PC-3 (cell line): ENCODE data around the gene RB1. TPM values are rescaled to one million over a fixed set of nuclear protein-coding genes. Genes with fewer than 3 reads are reported as not detected.

ENCODE experiments used
- ATAC-seq: fragments of 200-7000 bp; cut with Tn5 transposase; 2 replicates; pipeline ENCODE4 v1.9.1; 2020; ENCODE audit warnings: mild to moderate bottlenecking, moderate library complexity
- BruUV-seq: library from RNA; stranded (reverse); fragments of 400-500 nt; replicated peaks from 2 replicates; lab custom pipeline; 2021; lab: Mats Ljungman, UMichigan
- CTCF ChIA-PET: fragments of 300-600 bp; sonication (Branson Sonifier 250); formaldehyde crosslinking; loops from one replicate; lab custom pipeline; 2022; ENCODE audit warnings: antibody characterized with exemption; lab: Charles Lee
- POLR2A ChIA-PET: fragments of 300-600 bp; sonication (Branson Sonifier 250); formaldehyde crosslinking; loops from one replicate; lab custom pipeline; 2022; ENCODE audit warnings: antibody characterized with exemption; ENCODE audit not compliant: unreplicated experiment; lab: Charles Lee
- DNase-seq: peaks from one replicate; pipeline ENCODE4 v3.0.0-alpha.2; 2015
- H2AFZ ChIP-seq: fragments of 300-600 bp; sonication (generic); 2 replicates; pipeline ENCODE4 v1.6.0; 2016; ENCODE audit warnings: antibody characterized with exemption, low read length
- H3F3A ChIP-seq: fragments of 300-600 bp; sonication (generic); one replicate; pipeline ENCODE4 v1.6.0; 2017; ENCODE audit warnings: antibody characterized with exemption, low read length, control low read depth, mild to moderate bottlenecking; ENCODE audit not compliant: unreplicated experiment
- H3K27ac ChIP-seq: fragments of 300-600 bp; sonication (generic); 2 replicates; pipeline ENCODE4 v1.5.1; 2016; ENCODE audit warnings: mild to moderate bottlenecking, low read length
- H3K27me3 ChIP-seq: fragments of 300-600 bp; sonication (generic); 2 replicates; pipeline ENCODE4 v1.6.1; 2016; ENCODE audit warnings: low read length, mixed read lengths
- H3K36me3 ChIP-seq: fragments of 300-600 bp; sonication (generic); 2 replicates; pipeline ENCODE4 v1.6.1; 2016; ENCODE audit warnings: low read depth, mixed run types, low read length, mixed read lengths
- H3K4me1 ChIP-seq: fragments of 300-600 bp; sonication (generic); 2 replicates; pipeline ENCODE4 v1.5.1; 2016; ENCODE audit warnings: low read length; ENCODE audit not compliant: insufficient read depth
- H3K4me2 ChIP-seq: fragments of 300-600 bp; sonication (generic); 2 replicates; pipeline ENCODE4 v1.6.0; 2016; ENCODE audit warnings: low read length
- H3K4me3 ChIP-seq: fragments of 300-600 bp; sonication (generic); 2 replicates; pipeline ENCODE4 v1.5.1; 2016; ENCODE audit warnings: mild to moderate bottlenecking, low read length, mixed read lengths
- H3K79me2 ChIP-seq: fragments of 300-600 bp; sonication (generic); 2 replicates; pipeline ENCODE4 v1.6.1; 2017; ENCODE audit warnings: low read length, mixed read lengths
- H3K9ac ChIP-seq: fragments of 300-600 bp; sonication (generic); 2 replicates; pipeline ENCODE4 v1.6.0; 2016; ENCODE audit warnings: mild to moderate bottlenecking, low read length
- H3K9me2 ChIP-seq: fragments of 300-600 bp; sonication (generic); replicated peaks from 2 replicates; pipeline ENCODE4 v1.6.1; 2016; ENCODE audit warnings: mixed run types, low read length, mixed read lengths
- H3K9me3 ChIP-seq: fragments of 300-600 bp; sonication (generic); 2 replicates; pipeline ENCODE4 v1.6.1; 2016; ENCODE audit warnings: low read length, mixed read lengths
- H4K20me1 ChIP-seq: fragments of 300-600 bp; sonication (generic); 2 replicates; pipeline ENCODE4 v1.6.1; 2016; ENCODE audit warnings: low read length, mixed read lengths
- CTCF ChIP-seq: fragments of 300-600 bp; sonication (generic); conservative IDR thresholded peaks from 2 replicates; pipeline ENCODE4 v1.5.1; 2017; ENCODE audit warnings: antibody characterized with exemption, low read depth, mild to moderate bottlenecking, low read length
- EZH2 ChIP-seq: fragments of 300-600 bp; sonication (generic); IDR thresholded peaks from one replicate; pipeline ENCODE4 v1.6.1; 2017; ENCODE audit warnings: antibody characterized with exemption, mild to moderate bottlenecking, low read length; ENCODE audit not compliant: unreplicated experiment
- EZH2phosphoT487 ChIP-seq: fragments of 300-600 bp; sonication (generic); IDR thresholded peaks from 2 replicates; pipeline ENCODE4 v1.6.1; 2018; ENCODE audit warnings: mild to moderate bottlenecking, antibody characterized with exemption, low read length, borderline replicate concordance
- intact Hi-C: fragments of 100-400 bp; cut with micrococcal nuclease; formaldehyde crosslinking; loops from 2 replicates; pipeline ENCODE4 v1.9.0; 2023
- total RNA-seq: library from RNA; depleted of rRNA; stranded (reverse); fragments of >200 nt; gene quantifications from 2 replicates; pipeline ENCODE4 v1.2.3, GENCODE V29; 2014

RB1 gene
- total RNA-seq, 1 experiment from 2014 or later: 14.3 TPM

DNA sequence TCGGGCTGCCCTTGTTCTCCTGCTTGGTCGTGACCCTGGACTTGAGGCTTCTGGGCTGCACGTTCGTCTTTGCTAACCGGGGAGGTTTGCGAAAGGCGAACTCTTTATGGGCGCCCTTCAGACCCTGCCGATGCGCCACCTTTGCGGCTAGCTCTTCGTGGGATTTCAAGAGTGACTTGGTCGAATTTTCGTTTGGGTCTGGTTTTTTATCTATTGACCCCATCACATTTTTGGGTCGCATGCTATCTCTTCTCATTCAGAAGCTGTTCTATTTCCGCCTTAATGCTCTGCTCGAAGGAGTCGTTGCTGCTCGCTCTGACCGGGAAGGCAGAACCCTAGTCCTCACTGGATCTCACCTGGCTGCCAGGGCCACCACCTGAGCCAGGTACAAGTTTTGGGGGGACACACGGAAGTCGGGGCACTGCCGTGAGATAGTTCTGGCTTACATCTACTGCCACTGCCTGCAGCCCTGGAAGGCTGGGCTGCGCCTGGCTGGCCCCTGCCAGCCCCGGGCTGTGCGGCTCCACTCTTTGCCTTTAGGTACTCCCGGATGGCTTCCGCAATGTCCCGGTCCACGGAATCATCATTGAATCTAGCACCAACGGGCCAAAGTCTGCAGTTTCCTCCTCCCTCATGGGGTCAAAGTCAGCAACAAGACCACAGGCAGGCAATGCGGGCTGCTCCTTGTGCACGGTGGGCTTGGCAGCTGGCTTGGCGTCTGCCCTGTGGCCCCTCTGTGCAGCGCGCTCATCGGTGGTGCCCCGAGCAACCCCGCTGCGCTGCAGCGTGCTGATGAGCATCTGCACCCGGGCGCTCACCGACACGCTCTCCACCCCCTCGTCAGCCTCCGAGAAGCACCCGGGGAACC, 16.2 kb downstream of the RB1 start:
- Histone ChIP-seq H4K20me1 (no peaks in the 10 kb centered on the region), H3K9ac (no peak overlapping the region), H3K4me3 (no peak overlapping the region), H3F3A (no peaks in the 10 kb centered on the region), H3K79me2 (no peaks in the 10 kb centered on the region), H3K4me2 (no peak overlapping the region), H3K27ac (no peak overlapping the region), H3K9me2 (no peaks in the 10 kb centered on the region), H3K27me3 (no peaks in the 10 kb centered on the region), H3K36me3 (no peaks in the 10 kb centered on the region; the same call in 1 of the 2 replicates), H2AFZ (no peak overlapping the region), H3K4me1 (no peaks in the 10 kb centered on the region), H3K9me3 (no peaks in the 10 kb centered on the region; the same call in 1 of the 2 replicates)
- no peak for DNase-seq
- BruUV-seq: no TSS peak
- ChIA-PET CTCF (interaction anchor here (0.6 kb wide), 1 partner anchor 260 kb away, joined by 3 read pairs; no protein-coding TSS in a partner anchor), POLR2A (no interaction called here)
- TF ChIP-seq EZH2: no peak
- TF ChIP-seq CTCF: no peak
- no peak for TF ChIP-seq EZH2phosphoT487
- intact Hi-C loops: no loop called here
- ATAC-seq: no peak

DNA sequence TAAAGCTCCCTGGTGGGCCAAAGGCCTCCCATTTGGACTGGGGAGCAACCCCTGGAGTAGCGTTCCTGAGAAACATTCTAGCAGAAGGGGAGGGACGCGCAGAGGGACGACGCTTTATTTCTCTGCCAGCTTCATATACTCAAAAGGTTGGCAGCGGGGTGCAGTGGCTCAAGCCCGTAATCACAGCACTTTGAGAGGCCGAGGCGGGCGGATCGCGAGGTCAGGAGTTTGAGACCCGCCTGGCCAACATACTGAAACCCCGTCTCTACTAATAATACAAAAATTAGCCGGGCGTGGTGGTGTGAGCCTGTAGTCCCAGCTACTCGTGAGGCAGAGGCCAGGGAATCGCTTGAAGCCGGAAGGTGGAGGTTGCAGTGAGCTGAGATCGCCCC, 16.8 kb downstream of the RB1 start:
- Histone ChIP-seq H3K4me2 (no peak overlapping the region), H3K4me1 (no peaks in the 10 kb centered on the region), H3K4me3 (no peak overlapping the region), H3K27ac (no peak overlapping the region), H2AFZ (no peak overlapping the region), H3K9me2 (no peaks in the 10 kb centered on the region), H3F3A (no peaks in the 10 kb centered on the region), H3K36me3 (no peaks in the 10 kb centered on the region; the same call in 1 of the 2 replicates), H4K20me1 (no peaks in the 10 kb centered on the region), H3K9ac (no peak overlapping the region), H3K27me3 (no peaks in the 10 kb centered on the region), H3K9me3 (no peaks in the 10 kb centered on the region; the same call in 1 of the 2 replicates), H3K79me2 (no peaks in the 10 kb centered on the region)
- DNase-seq (no peak), ATAC-seq (no peak)
- BruUV-seq: no TSS peak
- intact Hi-C loops: no loop called here
- ChIA-PET CTCF (no interaction called here), POLR2A (no interaction called here)
- TF ChIP-seq EZH2: no peak
- no peak for TF ChIP-seq EZH2phosphoT487
- no peak for TF ChIP-seq CTCF
